A549 (cell line): ENCODE measurements around the gene LITAFD. TPM values are rescaled to one million over a fixed set of nuclear protein-coding genes. Genes with fewer than 3 reads are reported as not detected.
A peak's percentile ranks its signal among the peaks of the same experiment; 100 is the strongest.

Experiments used
- ATAC-seq, 2 experiments: fragments of 200-7000 bp in 1 of 2; fragments of >200 bp in 1 of 2; cut with Nextera tagmentation in 1 of 2; cut with Tn5 transposase in 1 of 2; 3 replicates each; pipeline versions ENCODE4 v1.8.0 to v1.9.1; 2018 to 2020; ENCODE audit warnings: mild to moderate bottlenecking in 1 of 2, moderate library complexity in 1 of 2
- CTCF ChIA-PET: fragments of 300-600 bp; sonication (Branson Sonifier 250); formaldehyde crosslinking; extraction: SDS; loops from one replicate; lab custom pipeline; 2021; ENCODE audit warnings: antibody characterized with exemption, inconsistent platforms; lab: Yijun Ruan, JAX
- POLR2A ChIA-PET: fragments of 350-600 bp; formaldehyde crosslinking; extraction: SDS; loops from one replicate; lab custom pipeline; 2021; ENCODE audit warnings: antibody characterized with exemption, inconsistent platforms; lab: Yijun Ruan, JAX
- DNase-seq, 2 experiments: peaks; one replicate each; pipeline versions ENCODE4 v3.0.0 to v3.0.0-alpha.2; 2011 to 2016; ENCODE audit warnings: low read depth in 1 of 2, low spot score in 1 of 2
- FAIRE-seq: peaks from 2 replicates; lab custom pipeline; 2011; peaks lifted over from hg19 to GRCh38; lab: Jason Lieb, UNC
- H3K27ac ChIP-seq, 2 experiments: fragments of >200 bp; sonication (Bioruptor Twin); formaldehyde crosslinking; 3 replicates each; pipeline ENCODE4 v1.5.1; 2016 to 2017
- H3K4me1 ChIP-seq: fragments of >200 bp; sonication (Bioruptor Twin); formaldehyde crosslinking; 3 replicates; pipeline ENCODE4 v1.6.1; 2016
- H3K4me2 ChIP-seq: fragments of >200 bp; sonication (Bioruptor Twin); formaldehyde crosslinking; 3 replicates; pipeline ENCODE4 v1.6.1; 2016
- H3K4me3 ChIP-seq: fragments of >200 bp; sonication (Bioruptor Twin); formaldehyde crosslinking; 3 replicates; pipeline ENCODE4 v1.5.1; 2016
- H3K9me3 ChIP-seq: fragments of >200 bp; sonication (Bioruptor Twin); formaldehyde crosslinking; 3 replicates; pipeline ENCODE4 v1.6.1; 2016
- BHLHE40 ChIP-seq: IDR thresholded peaks from 2 replicates; pipeline ENCODE4 v1.6.1; 2012; ENCODE audit warnings: low read depth, low read length, inconsistent platforms
- CEBPB ChIP-seq, 2 experiments: fragments of >200 bp in 1 of 2; sonication (Bioruptor Twin) in 1 of 2; formaldehyde crosslinking in 1 of 2; IDR thresholded peaks; 2 replicates each; pipeline ENCODE4 v1.6.1; 2012 to 2016
- CHD4 ChIP-seq: fragments of 200-600 bp; sonication (generic); IDR thresholded peaks from 2 replicates; pipeline ENCODE4 v1.6.1; 2016; ENCODE audit warnings: antibody characterized with exemption, mild to moderate bottlenecking, borderline replicate concordance
- EP300 ChIP-seq, 2 experiments: fragments of >200 bp; sonication (Bioruptor Twin); formaldehyde crosslinking; IDR thresholded peaks; 2 replicates in 1 of 2; 3 replicates in 1 of 2; pipeline ENCODE4 v1.6.1; 2016 to 2017
- ESRRA ChIP-seq: fragments of 150-350 bp; IDR thresholded peaks from 2 replicates; pipeline ENCODE4 v1.6.1; 2014; ENCODE audit warnings: mild to moderate bottlenecking, low read length, borderline replicate concordance
- FOSB ChIP-seq: fragments of 250-450 bp; sonication (Bioruptor Pico); IDR thresholded peaks from 2 replicates; pipeline ENCODE4 v1.5.0; 2020; ENCODE audit warnings: mild to moderate bottlenecking, moderate library complexity
- FOSL2 ChIP-seq, 2 experiments: fragments of 450-650 bp in 1 of 2; fragments of >200 bp in 1 of 2; sonication (Bioruptor Twin) in 1 of 2; formaldehyde crosslinking; IDR thresholded peaks; 2 replicates each; pipeline versions ENCODE4 v1.5.0 to v1.6.1; 2016 to 2020; ENCODE audit warnings: mild to moderate bottlenecking in 1 of 2, moderate library complexity in 1 of 2
- FOXS1 ChIP-seq: fragments of 250-450 bp; sonication (Bioruptor Pico); IDR thresholded peaks from 2 replicates; pipeline ENCODE4 v1.5.0; 2020; ENCODE audit warnings: mild to moderate bottlenecking, moderate library complexity
- HDAC2 ChIP-seq: fragments of 200-600 bp; sonication (generic); IDR thresholded peaks from 2 replicates; pipeline ENCODE4 v1.6.1; 2016
- HEYL ChIP-seq: fragments of 250-450 bp; sonication (Bioruptor Pico); IDR thresholded peaks from 2 replicates; pipeline ENCODE4 v1.8.0; 2021; ENCODE audit warnings: mild to moderate bottlenecking, moderate library complexity
- HOXA7 ChIP-seq: fragments of 250-450 bp; sonication (Bioruptor Pico); IDR thresholded peaks from 2 replicates; pipeline ENCODE4 v1.5.0; 2020; ENCODE audit warnings: mild to moderate bottlenecking, moderate library complexity
- HOXB13 ChIP-seq: fragments of 250-450 bp; sonication (Bioruptor Pico); IDR thresholded peaks from 2 replicates; pipeline ENCODE4 v1.5.0; 2020; ENCODE audit warnings: low read depth, mild to moderate bottlenecking, moderate library complexity
- HOXB5 ChIP-seq: fragments of 250-450 bp; sonication (Bioruptor Pico); IDR thresholded peaks from 2 replicates; pipeline ENCODE4 v1.5.0; 2020; ENCODE audit warnings: mild to moderate bottlenecking, moderate library complexity
- JUNB ChIP-seq: fragments of >200 bp; sonication (Bioruptor Twin); formaldehyde crosslinking; IDR thresholded peaks from 2 replicates; pipeline ENCODE4 v1.6.1; 2016
- KDM1A ChIP-seq: fragments of 200-600 bp; sonication (generic); IDR thresholded peaks from 2 replicates; pipeline ENCODE4 v1.6.1; 2016; ENCODE audit warnings: low read depth, mild to moderate bottlenecking
- NPAS2 ChIP-seq: fragments of 250-450 bp; sonication (Bioruptor Pico); IDR thresholded peaks from 2 replicates; pipeline ENCODE4 v1.8.0; 2022; ENCODE audit warnings: mild to moderate bottlenecking, moderate library complexity, borderline replicate concordance
- NR3C1 ChIP-seq: fragments of >200 bp; sonication (Bioruptor Twin); formaldehyde crosslinking; IDR thresholded peaks from 3 replicates; pipeline ENCODE4 v1.6.1; 2017
- POLR2AphosphoS2 ChIP-seq: conservative IDR thresholded peaks from 2 replicates; pipeline ENCODE4 v1.6.1; 2012; ENCODE audit warnings: low read length, improper control_type of control experiment, inconsistent platforms
- RAD21 ChIP-seq, 2 experiments: fragments of >200 bp in 1 of 2; sonication (Bioruptor Twin) in 1 of 2; formaldehyde crosslinking in 1 of 2; IDR thresholded peaks in 1 of 2; conservative IDR thresholded peaks in 1 of 2; 2 replicates in 1 of 2; 3 replicates in 1 of 2; pipeline ENCODE4 v1.6.1; 2012 to 2018; ENCODE audit warnings: inconsistent platforms in 1 of 2
- RNF2 ChIP-seq: fragments of 200-600 bp; sonication (generic); IDR thresholded peaks from 2 replicates; pipeline ENCODE4 v1.6.1; 2016; ENCODE audit warnings: low read depth, mild to moderate bottlenecking, antibody characterized with exemption, moderate library complexity, borderline replicate concordance
- SMC3 ChIP-seq: fragments of >200 bp; sonication (Bioruptor Twin); formaldehyde crosslinking; IDR thresholded peaks from 3 replicates; pipeline ENCODE4 v1.6.1; 2018; ENCODE audit warnings: inconsistent platforms
- ZC3H11A ChIP-seq: fragments of 450-650 bp; IDR thresholded peaks from 2 replicates; pipeline ENCODE4 v1.6.1; 2014; ENCODE audit warnings: antibody characterized with exemption, mild to moderate bottlenecking
- ZNF302 ChIP-seq: fragments of 250-450 bp; sonication (Bioruptor Pico); IDR thresholded peaks from 2 replicates; pipeline ENCODE4 v1.9.0; 2021; ENCODE audit warnings: inconsistent platforms, mild to moderate bottlenecking, moderate library complexity
- WGBS: methylation state at CpG from one replicate; pipeline ENCODE4 v1.1.6; 2017; ENCODE audit errors: missing lambda C conversion rate; 5-methylcytosine and 5-hydroxymethylcytosine counted together
- polyA plus RNA-seq, 4 experiments: library from polyadenylated mRNA; depleted of rRNA in 3 of 4; stranded (reverse); fragments of >200 nt; fragmentation: RNase III in 1 of 4; extraction: RNeasy Plus Mini Kit Qiagen cat#74134 plus additional on column Dnase treatment in 1 of 4; gene quantifications; 2 replicates in 3 of 4; 3 replicates in 1 of 4; pipeline ENCODE4 v1.2.3, GENCODE V29; 2011 to 2017
- TF ChIP-seq, protein P1 (sequence below): fragments of 250-450 bp; sonication (Bioruptor Pico); IDR thresholded peaks from 2 replicates; pipeline ENCODE4 v1.5.0; 2021; ENCODE audit warnings: mild to moderate bottlenecking, moderate library complexity, borderline replicate concordance
- TF ChIP-seq, protein P2 (sequence below): fragments of 200-600 bp; sonication (generic); IDR thresholded peaks from 2 replicates; pipeline ENCODE4 v1.6.1; 2016; ENCODE audit warnings: antibody characterized with exemption, mild to moderate bottlenecking, moderate library complexity
- TF ChIP-seq, protein P3 (sequence below): fragments of >200 bp; sonication (Bioruptor Twin); formaldehyde crosslinking; IDR thresholded peaks from 3 replicates; pipeline ENCODE4 v1.5.1; 2016
- TF ChIP-seq, protein P4 (sequence below): IDR thresholded peaks from 2 replicates; pipeline ENCODE4 v1.6.1; 2012
- TF ChIP-seq, protein P5 (sequence below): fragments of 450-650 bp; IDR thresholded peaks from 2 replicates; pipeline ENCODE4 v1.6.1; 2014; ENCODE audit warnings: antibody characterized with exemption

LITAFD gene
- polyA plus RNA-seq, 2 of the 4 experiments (the other 2 are of a cell fraction): not detected

DNA sequence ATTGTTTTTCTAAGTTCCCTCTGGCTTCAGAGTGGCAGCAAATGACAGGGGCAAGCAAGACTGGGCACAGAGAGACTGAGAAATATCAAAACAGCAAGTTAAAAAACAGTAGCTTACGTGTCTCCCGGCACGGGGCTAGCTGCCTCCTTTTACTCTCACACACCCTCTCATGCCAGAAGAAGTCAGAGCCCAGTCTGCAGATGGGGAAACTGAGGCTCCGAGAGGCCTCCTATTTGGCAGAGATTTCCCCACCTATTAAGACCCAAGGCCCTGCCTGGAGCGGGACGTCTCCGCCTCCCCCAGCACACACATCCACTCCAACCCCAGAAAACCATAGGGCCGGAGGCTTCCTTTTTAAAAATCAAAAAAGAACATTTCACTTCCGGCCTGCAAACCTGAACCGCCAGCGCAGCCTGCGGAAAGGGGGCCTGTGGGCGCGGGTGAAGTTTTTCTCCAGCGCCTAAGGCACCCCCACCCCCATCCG, 14.2 kb upstream of the LITAFD start:
- POLR2A ChIA-PET: interaction anchor here (0.6 to 2.7 kb wide), 5 partner anchors 11 to 1441 kb away, joined by 3 to 24 read pairs (median 6); no protein-coding TSS in a partner anchor
- no peak for TF ChIP-seq CHD4
- TF ChIP-seq JUNB: no peak
- no peak for TF ChIP-seq RAD21 (conservative IDR thresholded peaks at IDR 0.05 in 1 of 2, IDR thresholded peaks at IDR 0.05 in 1 of 2)
- TF ChIP-seq, protein P1, sequence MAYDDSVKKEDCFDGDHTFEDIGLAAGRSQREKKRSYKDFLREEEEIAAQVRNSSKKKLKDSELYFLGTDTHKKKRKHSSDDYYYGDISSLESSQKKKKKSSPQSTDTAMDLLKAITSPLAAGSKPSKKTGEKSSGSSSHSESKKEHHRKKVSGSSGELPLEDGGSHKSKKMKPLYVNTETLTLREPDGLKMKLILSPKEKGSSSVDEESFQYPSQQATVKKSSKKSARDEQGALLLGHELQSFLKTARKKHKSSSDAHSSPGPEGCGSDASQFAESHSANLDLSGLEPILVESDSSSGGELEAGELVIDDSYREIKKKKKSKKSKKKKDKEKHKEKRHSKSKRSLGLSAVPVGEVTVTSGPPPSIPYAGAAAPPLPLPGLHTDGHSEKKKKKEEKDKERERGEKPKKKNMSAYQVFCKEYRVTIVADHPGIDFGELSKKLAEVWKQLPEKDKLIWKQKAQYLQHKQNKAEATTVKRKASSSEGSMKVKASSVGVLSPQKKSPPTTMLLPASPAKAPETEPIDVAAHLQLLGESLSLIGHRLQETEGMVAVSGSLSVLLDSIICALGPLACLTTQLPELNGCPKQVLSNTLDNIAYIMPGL: no peak
- no peak for DNase-seq
- ATAC-seq: no peak
- Histone ChIP-seq H3K4me2 (peak overlapping the region; percentile 98), H3K4me1 (peaks cover 75% of the 10 kb centered on the region), H3K4me3 (peak overlapping the region; percentile 60), H3K27ac (peak overlapping the region; percentile 91 to 94), H3K9me3 (no peaks in the 10 kb centered on the region)
- 0% methylated on average over 12 of the region's 16 CpGs for WGBS
- CTCF ChIA-PET: interaction anchor here (1.4 to 7.9 kb wide), 3 partner anchors 8 to 14 kb away, joined by 4 to 84 read pairs (median 5); partner anchors contain the start of gene LITAFD
- no peak for FAIRE-seq

DNA sequence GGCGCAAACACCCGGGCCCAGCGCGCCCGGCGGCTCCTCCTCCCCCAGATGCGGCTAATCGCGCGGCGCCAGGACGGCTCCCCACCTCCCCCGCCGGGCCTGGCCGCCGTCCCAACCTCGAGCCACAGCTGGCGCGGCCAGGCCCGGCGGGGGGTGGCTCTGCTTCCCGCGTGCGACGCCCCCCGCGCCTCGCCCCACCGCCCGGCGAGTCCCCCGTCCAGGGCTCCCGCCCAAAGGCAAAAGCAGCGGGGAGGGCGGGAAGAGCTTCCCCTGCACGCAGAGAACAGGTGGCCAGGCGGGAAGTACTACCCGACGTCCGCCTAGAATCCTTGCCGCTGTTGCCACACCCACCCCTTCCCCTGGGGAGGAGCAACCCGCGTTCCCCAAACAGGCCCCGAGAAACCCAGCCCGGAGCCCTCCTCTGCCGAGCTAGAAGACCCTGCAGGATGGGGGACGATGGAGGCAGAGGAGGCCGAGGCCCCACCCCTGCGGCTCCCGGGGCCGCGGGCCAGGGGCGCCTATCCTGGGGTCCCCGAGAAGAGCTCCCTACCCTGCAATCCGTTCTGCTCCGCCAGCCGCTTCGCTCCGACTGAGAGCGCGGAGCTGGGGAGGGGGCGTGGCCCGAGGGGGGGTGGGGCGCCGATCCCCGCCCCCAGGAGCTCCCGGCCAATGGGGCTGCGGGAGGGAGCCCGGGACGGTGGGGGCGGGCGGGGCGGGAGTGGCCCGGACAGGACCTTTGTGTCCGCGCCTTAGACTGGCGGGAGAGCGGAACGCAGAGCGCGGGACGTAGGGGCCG, 13.5 kb upstream of the LITAFD start, which contains the start of gene CARHSP1:
Gene CARHSP1 (minus strand): TSS at position 591 of the 796 bp plus-strand sequence. CDS start 9,678 bp downstream, outside the sequence.
- peaks cover 69% of the 10 kb centered on the region for H3K4me1 ChIP-seq
- no peaks in the 10 kb centered on the region for H3K9me3 ChIP-seq
- peak; percentile 67 to 85 for ATAC-seq
- H3K4me3 ChIP-seq: peak within 1 kb of the TSS; percentile 60
- ChIA-PET POLR2A (interaction anchor here (0.6 to 2.7 kb wide), 20 partner anchors 8 to 1441 kb away, joined by 3 to 24 read pairs (median 5); partner anchors contain the start of genes HAPSTR1 and LITAFD), CTCF (interaction anchor here (0.6 to 7.9 kb wide), 4 partner anchors 9 to 59 kb away, joined by 3 to 84 read pairs (median 4); partner anchors contain the start of gene LITAFD)
- peak; percentile 91 to 92 for DNase-seq
- H3K27ac ChIP-seq: peak within 1 kb of the TSS; percentile 91 to 94
- peak within 1 kb of the TSS; percentile 98 for H3K4me2 ChIP-seq
- FAIRE-seq: no peak
- 0% methylated on average over 1 of the region's 83 CpGs for WGBS
- TF ChIP-seq RNF2 (no peak), BHLHE40 (no peak), FOSL2 (IDR thresholded peaks at IDR 0.05) (no peak), FOSL2 (CRISPR knock-in tag; IDR thresholded peaks at IDR 0.05) (no peak), FOXS1 (CRISPR knock-in tag) (no peak; the same call in 1 of the 2 replicates), CEBPB (IDR thresholded peaks at IDR 0.05) (peak in 1 of 2 experiments; percentile 53; a peak in 1 of 4 replicates), HOXB5 (CRISPR knock-in tag) (no peak), NR3C1 (no peak), FOSB (CRISPR knock-in tag) (no peak), POLR2AphosphoS2 (no peak), HEYL (CRISPR knock-in tag) (no peak), HDAC2 (no peak), ZNF302 (CRISPR knock-in tag) (no peak), SMC3 (no peak), HOXA7 (no peak), ESRRA (no peak), HOXB13 (no peak), KDM1A (no peak), ZC3H11A (no peak), NPAS2 (CRISPR knock-in tag) (no peak), EP300 (IDR thresholded peaks at IDR 0.05) (no peak)
- TF ChIP-seq, protein P2, sequence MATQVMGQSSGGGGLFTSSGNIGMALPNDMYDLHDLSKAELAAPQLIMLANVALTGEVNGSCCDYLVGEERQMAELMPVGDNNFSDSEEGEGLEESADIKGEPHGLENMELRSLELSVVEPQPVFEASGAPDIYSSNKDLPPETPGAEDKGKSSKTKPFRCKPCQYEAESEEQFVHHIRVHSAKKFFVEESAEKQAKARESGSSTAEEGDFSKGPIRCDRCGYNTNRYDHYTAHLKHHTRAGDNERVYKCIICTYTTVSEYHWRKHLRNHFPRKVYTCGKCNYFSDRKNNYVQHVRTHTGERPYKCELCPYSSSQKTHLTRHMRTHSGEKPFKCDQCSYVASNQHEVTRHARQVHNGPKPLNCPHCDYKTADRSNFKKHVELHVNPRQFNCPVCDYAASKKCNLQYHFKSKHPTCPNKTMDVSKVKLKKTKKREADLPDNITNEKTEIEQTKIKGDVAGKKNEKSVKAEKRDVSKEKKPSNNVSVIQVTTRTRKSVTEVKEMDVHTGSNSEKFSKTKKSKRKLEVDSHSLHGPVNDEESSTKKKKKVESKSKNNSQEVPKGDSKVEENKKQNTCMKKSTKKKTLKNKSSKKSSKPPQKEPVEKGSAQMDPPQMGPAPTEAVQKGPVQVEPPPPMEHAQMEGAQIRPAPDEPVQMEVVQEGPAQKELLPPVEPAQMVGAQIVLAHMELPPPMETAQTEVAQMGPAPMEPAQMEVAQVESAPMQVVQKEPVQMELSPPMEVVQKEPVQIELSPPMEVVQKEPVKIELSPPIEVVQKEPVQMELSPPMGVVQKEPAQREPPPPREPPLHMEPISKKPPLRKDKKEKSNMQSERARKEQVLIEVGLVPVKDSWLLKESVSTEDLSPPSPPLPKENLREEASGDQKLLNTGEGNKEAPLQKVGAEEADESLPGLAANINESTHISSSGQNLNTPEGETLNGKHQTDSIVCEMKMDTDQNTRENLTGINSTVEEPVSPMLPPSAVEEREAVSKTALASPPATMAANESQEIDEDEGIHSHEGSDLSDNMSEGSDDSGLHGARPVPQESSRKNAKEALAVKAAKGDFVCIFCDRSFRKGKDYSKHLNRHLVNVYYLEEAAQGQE: no peak
- TF ChIP-seq, protein P3, sequence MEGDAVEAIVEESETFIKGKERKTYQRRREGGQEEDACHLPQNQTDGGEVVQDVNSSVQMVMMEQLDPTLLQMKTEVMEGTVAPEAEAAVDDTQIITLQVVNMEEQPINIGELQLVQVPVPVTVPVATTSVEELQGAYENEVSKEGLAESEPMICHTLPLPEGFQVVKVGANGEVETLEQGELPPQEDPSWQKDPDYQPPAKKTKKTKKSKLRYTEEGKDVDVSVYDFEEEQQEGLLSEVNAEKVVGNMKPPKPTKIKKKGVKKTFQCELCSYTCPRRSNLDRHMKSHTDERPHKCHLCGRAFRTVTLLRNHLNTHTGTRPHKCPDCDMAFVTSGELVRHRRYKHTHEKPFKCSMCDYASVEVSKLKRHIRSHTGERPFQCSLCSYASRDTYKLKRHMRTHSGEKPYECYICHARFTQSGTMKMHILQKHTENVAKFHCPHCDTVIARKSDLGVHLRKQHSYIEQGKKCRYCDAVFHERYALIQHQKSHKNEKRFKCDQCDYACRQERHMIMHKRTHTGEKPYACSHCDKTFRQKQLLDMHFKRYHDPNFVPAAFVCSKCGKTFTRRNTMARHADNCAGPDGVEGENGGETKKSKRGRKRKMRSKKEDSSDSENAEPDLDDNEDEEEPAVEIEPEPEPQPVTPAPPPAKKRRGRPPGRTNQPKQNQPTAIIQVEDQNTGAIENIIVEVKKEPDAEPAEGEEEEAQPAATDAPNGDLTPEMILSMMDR: no peak
- TF ChIP-seq, protein P4, sequence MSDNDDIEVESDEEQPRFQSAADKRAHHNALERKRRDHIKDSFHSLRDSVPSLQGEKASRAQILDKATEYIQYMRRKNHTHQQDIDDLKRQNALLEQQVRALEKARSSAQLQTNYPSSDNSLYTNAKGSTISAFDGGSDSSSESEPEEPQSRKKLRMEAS: peak; percentile 89
- TF ChIP-seq, protein P5, sequence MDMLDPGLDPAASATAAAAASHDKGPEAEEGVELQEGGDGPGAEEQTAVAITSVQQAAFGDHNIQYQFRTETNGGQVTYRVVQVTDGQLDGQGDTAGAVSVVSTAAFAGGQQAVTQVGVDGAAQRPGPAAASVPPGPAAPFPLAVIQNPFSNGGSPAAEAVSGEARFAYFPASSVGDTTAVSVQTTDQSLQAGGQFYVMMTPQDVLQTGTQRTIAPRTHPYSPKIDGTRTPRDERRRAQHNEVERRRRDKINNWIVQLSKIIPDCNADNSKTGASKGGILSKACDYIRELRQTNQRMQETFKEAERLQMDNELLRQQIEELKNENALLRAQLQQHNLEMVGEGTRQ: no peak
